ENCODE results near the gene MLH1. TPM values are rescaled to one million over a fixed set of nuclear protein-coding genes. Genes with fewer than 3 reads are reported as not detected.
"Not testable (repeated sequence)": the region's sequence is repeated elsewhere in the genome, so short reads cannot be mapped to it uniquely, and the experiment has no call there.

The MLH1 gene
- polyA plus RNA-seq, 1 experiment, result 32.5 TPM

GRCh38 chr3:36957862-36958686, 35.2 kb upstream of the MLH1 start:
- DNase-seq (ENCODE audit: low read depth), result no peak
- TF ChIP-seq CTCF (IDR thresholded peaks at IDR 0.05; ENCODE audit: insufficient read depth, low read depth, low read length), result no peak
- Histone ChIP-seq H3K36me3 (ENCODE audit: control insufficient read depth, insufficient read depth, low read length) (no peaks in the 10 kb centered on the region), H3K4me3 (ENCODE audit: low read depth, low read length) (no peak overlapping the region), H3K27me3 (ENCODE audit: control insufficient read depth, insufficient read depth, low read length) (peaks cover 1% of the 10 kb centered on the region; the same call in 1 of the 2 replicates)
- POLR2A ChIA-PET, result no interaction called here
- CTCF ChIA-PET, result interaction anchor here (0.6 to 3.4 kb wide), 38 partner anchors 10 to 492 kb away, joined by 3 to 22 read pairs (median 4); partner anchors contain the start of genes EPM2AIP1 and TRANK1

GRCh38 chr3:36959821-36960220, 33.5 kb upstream of the MLH1 start:
- CTCF ChIA-PET, result interaction anchor here (0.8 to 3.4 kb wide), 8 partner anchors 10 to 225 kb away, joined by 3 to 22 read pairs (median 8); partner anchors contain the start of gene TRANK1
- Histone ChIP-seq H3K36me3 (ENCODE audit: control insufficient read depth, insufficient read depth, low read length) (no peaks in the 10 kb centered on the region), H3K27me3 (ENCODE audit: control insufficient read depth, insufficient read depth, low read length) (peaks cover 1% of the 10 kb centered on the region; the same call in 1 of the 2 replicates), H3K4me3 (ENCODE audit: low read depth, low read length) (no peak overlapping the region)
- no peak for DNase-seq (ENCODE audit: low read depth)
- POLR2A ChIA-PET, result interaction anchor here (0.6 to 0.7 kb wide), 3 partner anchors 15 to 282 kb away, joined by 5 to 9 read pairs (median 8); partner anchors contain the start of gene TRANK1
- TF ChIP-seq CTCF (IDR thresholded peaks at IDR 0.05; ENCODE audit: insufficient read depth, low read depth, low read length), result no peak

GRCh38 chr3:36960502-36960901, 32.8 kb upstream of the MLH1 start:
- Histone ChIP-seq H3K4me3 (ENCODE audit: low read depth, low read length) (no peak overlapping the region), H3K27me3 (ENCODE audit: control insufficient read depth, insufficient read depth, low read length) (no peaks in the 10 kb centered on the region; the same call in 1 of the 2 replicates), H3K36me3 (ENCODE audit: control insufficient read depth, insufficient read depth, low read length) (no peaks in the 10 kb centered on the region)
- TF ChIP-seq CTCF (IDR thresholded peaks at IDR 0.05; ENCODE audit: insufficient read depth, low read depth, low read length), result no peak
- ChIA-PET CTCF (interaction anchor here (0.8 to 3.4 kb wide), 4 partner anchors 10 to 168 kb away, joined by 3 to 22 read pairs (median 19); partner anchors contain the start of gene TRANK1), POLR2A (no interaction called here)
- DNase-seq (ENCODE audit: low read depth), result no peak

- POLR2A ChIA-PET; H3K27me3 ChIP-seq (ENCODE audit: control insufficient read depth, insufficient read depth, low read length); H3K36me3 ChIP-seq (ENCODE audit: control insufficient read depth, insufficient read depth, low read length); H3K4me3 ChIP-seq (ENCODE audit: low read depth, low read length); DNase-seq (ENCODE audit: low read depth): not testable (repeated sequence)
- CTCF ChIA-PET, result interaction anchor here (1.9 kb wide), 1 partner anchor 89 kb away, joined by 5 read pairs; no protein-coding TSS in a partner anchor
Measured at GRCh38 chr3:36963008-36963407, 30.3 kb upstream of the MLH1 start.

- Histone ChIP-seq H3K36me3 (ENCODE audit: control insufficient read depth, insufficient read depth, low read length) (no peaks in the 10 kb centered on the region), H3K27me3 (ENCODE audit: control insufficient read depth, insufficient read depth, low read length) (no peaks in the 10 kb centered on the region), H3K4me3 (ENCODE audit: low read depth, low read length) (no peak overlapping the region)
- ChIA-PET POLR2A (no interaction called here), CTCF (interaction anchor here (0.5 to 1.9 kb wide), 2 partner anchors 90 to 461 kb away, joined by 3 to 5 read pairs; no protein-coding TSS in a partner anchor)
- DNase-seq (ENCODE audit: low read depth), result no peak
- no peak for TF ChIP-seq CTCF (IDR thresholded peaks at IDR 0.05; ENCODE audit: insufficient read depth, low read depth, low read length)
Measured at GRCh38 chr3:36964331-36964730, 29.0 kb upstream of the MLH1 start.

All from BJ (cell line).